GM18505 (cell line): Measurements from ENCODE around the gene UVRAG.
"Not testable (repeated sequence)": the region's sequence is repeated elsewhere in the genome, so short reads cannot be mapped to it uniquely, and the experiment has no call there.

ENCODE experiments used
- ATAC-seq: cut with Tn5 transposase; IDR thresholded peaks from one replicate; pipeline ENCODE4 v1.9.1; 2021; ENCODE audit not compliant: unreplicated experiment
- POLR2A ChIP-seq: IDR thresholded peaks from 4 replicates; pipeline ENCODE4 v1.6.1; 2011; ENCODE audit warnings: borderline replicate concordance; ENCODE audit not compliant: insufficient read depth, insufficient read length; ENCODE audit errors: extremely low read depth

Gene UVRAG

DNA sequence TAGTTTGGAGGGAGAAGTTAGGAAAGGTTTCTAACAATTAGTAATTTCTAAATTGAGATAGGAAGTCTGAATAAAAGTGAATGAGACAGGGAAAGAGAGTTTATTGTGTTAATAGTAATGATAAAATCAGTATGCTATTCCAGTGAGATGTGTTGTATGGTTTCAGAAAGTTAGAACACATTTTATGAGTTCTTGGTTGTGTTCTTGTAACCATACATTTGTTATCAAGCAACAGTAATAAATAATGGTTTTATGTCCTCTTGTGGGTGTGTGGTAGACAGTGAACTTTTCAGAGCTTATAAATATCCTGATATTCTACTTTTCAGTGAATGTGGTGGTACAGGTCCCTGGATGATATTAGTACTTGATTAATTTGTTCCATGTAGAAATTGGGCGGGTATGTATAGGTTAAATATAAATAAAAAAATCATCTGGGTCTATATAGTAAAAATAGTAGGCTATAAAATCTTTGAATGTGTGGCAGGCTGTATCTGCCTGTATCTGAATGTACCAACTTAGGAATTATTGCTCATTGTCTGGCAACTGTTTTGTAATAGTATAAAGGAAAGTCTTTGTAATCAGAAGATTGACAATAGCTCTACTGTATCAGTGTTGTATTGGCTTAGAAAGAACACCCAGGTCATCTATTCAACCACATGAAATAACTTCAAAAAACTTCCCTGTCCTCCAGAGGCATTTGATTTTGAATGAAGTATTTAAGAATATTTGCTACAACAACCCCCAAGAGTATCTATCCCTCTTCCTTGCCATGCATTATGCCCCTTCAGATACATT, 54.8 kb downstream of the UVRAG start:
- TF ChIP-seq POLR2A: no peak
- ATAC-seq: no peak

DNA sequence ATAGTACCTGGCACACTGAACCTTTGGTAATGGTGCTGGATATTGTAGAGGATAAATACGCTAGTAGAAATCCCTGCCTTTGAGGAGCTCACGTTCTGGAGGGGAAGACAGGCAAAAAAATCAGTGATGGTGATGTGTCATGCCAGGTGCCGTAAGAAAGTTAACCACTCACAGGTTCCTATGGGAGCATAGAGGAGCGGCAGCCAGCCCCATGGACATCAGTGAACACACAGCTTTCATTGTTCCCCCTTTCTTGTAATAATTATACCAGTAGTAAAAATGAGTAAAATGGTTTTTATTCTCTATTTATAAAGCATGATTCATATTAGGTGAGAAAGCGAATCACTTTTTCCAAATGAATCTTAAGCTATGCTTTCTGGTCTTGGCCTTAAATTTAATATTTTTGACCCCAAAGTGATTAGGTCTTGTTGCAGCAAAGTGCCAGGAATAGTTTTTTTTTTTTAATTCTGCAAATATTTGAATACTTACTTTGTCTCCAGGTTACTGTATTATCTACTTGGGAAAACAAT, 57.9 kb downstream of the UVRAG start:
- TF ChIP-seq POLR2A: no peak
- ATAC-seq: peak; percentile 10

GRCh38 chr11:75873417-75874221, 58.6 kb downstream of the UVRAG start:
- TF ChIP-seq POLR2A: peak; percentile 9
- peak; percentile 75 for ATAC-seq

- ATAC-seq: no peak
- TF ChIP-seq POLR2A: no peak
Observed at GRCh38 chr11:75874684-75875341, 59.8 kb downstream of the UVRAG start.

- not testable (repeated sequence) for ATAC-seq
Observed at GRCh38 chr11:75877327-75877726, 62.3 kb downstream of the UVRAG start.

- not testable (repeated sequence) for ATAC-seq
Observed at GRCh38 chr11:75877931-75878330, 62.9 kb downstream of the UVRAG start.

GRCh38 chr11:75878933-75879332, 63.9 kb downstream of the UVRAG start:
- no peak for TF ChIP-seq POLR2A
- no peak for ATAC-seq

DNA sequence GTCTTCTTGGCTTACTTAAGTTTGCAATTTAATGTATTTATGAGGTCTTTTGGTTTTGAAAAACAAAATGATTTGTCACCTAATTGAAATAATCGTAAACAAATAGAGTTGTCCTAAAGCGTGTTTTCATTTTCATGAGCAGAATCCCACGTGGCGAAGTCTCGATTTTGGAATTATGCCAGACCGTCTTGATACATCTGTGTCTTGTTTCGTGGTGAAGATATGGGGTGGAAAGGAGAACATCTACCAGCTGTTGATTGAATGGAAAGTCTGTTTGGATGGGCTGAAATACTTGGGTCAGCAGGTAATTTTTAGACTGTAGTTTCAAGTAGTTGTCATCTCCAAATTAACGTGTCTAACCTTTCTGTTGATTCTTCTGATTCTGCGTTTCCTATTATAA, 64.7 kb downstream of the UVRAG start:
- TF ChIP-seq POLR2A: no peak
- ATAC-seq: no peak

- not testable (repeated sequence) for ATAC-seq
Observed at GRCh38 chr11:75880343-75880742, 65.3 kb downstream of the UVRAG start.

DNA sequence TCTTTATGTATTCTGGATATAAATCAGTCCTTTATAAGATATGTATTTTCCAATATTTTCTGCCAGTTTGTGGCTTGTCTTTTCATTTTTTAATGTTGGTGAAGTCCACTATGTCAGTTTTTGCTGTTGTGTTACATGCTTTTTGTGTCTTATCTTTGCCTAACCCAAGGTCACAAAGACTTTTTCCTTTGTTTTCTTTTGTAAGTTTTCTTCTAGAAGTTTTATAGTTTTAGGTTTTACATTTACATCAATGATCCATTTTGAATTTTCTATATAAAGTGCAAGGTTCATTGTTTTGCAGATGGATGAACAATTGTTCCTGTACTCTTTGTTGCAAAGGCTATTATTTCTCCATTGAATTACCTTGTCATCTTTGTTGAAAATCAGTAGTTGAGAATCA, 69.3 kb downstream of the UVRAG start:
- TF ChIP-seq POLR2A: no peak
- ATAC-seq: no peak

DNA sequence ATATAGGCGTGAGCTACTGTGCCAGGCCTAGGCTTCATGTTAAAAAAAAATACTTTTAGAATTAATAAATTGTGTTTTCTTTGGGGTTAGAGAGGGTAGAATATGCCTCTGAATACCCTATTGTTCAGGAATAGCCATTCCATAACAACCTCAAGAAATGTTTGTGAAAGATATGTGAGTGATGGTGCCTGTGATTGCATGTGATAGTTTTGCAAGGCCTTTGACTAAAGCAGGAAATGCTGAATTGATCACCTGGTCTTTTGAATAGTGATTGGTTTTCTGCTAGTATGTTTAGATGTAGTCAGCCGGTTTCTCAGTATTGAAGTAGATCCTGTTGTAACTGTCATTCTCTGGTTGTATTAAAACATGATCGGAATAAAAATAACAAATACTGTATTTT, 73.4 kb downstream of the UVRAG start:
- no peak for TF ChIP-seq POLR2A

DNA sequence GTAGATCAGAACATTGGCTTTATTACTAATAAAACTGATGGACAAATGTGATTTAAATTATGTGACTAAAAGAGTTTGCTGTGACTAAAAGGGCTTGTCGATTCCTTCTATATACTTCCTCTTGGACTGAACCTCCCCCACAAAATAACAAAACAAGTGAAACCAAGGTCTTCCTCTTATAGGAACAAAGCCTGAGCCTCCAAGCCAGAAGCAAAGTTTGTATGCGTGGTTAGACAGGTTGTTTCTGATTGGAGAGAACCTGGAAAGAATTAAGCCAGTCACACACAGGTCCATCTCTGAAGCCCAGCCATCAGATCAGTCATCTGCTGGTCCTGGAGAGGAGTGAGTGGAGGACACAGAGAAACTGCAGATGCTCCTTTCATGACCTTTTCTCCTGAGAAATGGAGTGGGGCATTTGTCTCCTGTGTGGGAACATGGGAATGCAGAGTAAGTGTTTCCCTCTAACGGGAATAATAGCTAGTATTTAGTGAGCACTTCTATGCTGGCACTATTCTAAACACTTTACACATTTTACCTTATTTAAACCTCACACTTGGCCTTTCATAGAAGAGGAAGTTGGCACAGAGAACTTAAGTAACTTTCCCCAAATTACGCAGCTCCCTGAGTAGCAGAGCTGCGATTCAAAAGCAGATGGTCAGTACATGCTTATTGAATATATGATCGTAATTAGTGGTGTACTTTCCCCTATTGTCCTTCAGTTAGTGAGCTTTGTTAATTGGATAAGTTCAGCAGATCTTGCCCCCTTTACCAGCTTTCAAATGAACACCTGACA, 77.1 kb downstream of the UVRAG start:
- ATAC-seq: no peak
- TF ChIP-seq POLR2A: no peak

More for the DNA sequence above, 73.4 kb downstream of the UVRAG start:
- ATAC-seq: no peak

DNA sequence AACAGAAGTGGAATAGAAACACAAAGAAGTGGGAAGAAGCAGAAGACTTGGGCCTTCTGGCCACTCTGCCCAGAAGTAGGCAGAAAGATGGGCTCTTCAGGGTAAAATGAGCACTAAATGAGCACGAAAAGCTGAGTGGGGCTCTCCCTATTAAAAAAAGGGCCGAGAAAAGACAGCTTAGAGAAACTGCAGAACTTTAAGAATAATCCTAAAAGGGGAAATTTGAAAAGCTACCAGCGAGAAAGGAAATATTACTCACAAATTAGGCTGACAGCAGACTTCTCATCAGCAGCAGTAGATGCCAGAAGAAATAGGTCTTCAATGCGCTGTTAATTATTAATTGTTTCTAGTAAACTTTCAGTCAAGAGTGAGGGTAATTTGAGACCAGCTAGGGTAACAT, 78.2 kb downstream of the UVRAG start:
- no peak for TF ChIP-seq POLR2A
- ATAC-seq: no peak
